Measurements from ENCODE around the gene BIRC6.

Gene BIRC6

DNA sequence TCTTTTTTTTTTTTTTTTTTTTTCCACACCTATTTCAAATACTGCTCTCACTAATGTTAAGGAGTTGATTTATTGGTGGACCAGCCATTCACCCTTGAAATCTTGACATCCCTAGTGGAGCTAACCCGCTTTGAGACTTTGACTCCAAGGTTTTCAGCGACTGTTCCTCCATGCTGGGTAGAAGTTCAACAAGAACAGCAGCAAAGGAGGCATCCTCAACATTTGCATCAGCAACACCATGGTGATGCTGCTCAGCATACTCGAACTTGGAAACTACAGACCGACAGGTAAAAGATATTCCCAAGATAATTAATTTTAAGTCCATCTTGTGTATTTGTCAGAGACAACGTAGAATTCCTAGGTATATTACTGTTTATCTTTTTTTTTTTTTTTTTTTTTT is 74.0 kb downstream of the BIRC6 start:
- Histone ChIP-seq H3K9me3 (ENCODE audit: control insufficient read depth, low read length) (no peaks in the 10 kb centered on the region), H3K4me1 (ENCODE audit: control insufficient read depth, insufficient read depth, low read length) (peaks cover under 1% of the 10 kb centered on the region), H3K4me3 (ENCODE audit: insufficient read depth, low read depth, low read length) (no peak overlapping the region), H3K27me3 (ENCODE audit: control insufficient read depth, insufficient read depth, low read length, poor library complexity, severe bottlenecking) (no peaks in the 10 kb centered on the region), H3K36me3 (ENCODE audit: control insufficient read depth, insufficient read depth, low read length) (peaks cover 3% of the 10 kb centered on the region), H3K27ac (ENCODE audit: insufficient read depth, low read depth, low read length, poor library complexity, severe bottlenecking) (no peak overlapping the region)
- WGBS, 2 experiments = 89 to 93% methylated on average over 2 to 4 of the region's 5 CpGs

DNA sequence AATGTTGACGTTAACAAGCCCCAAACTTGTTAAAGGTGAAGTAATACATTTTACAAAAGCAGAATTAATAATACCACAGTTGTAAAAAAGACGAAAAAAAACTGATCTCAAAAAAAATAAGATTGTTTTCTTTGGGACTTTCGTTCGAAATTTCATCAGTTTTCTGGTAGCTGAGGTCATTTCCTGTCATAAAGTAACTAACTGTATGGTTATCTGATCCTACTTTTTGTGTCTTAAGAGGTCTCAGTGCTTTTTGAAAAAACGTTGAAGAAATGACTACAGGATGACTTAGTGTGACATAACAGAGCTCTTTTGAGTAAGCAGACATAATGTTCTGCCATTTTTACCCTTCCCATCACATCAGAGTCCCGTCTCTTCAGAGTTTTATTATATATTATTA is 79.3 kb downstream of the BIRC6 start:
- no peaks in the 10 kb centered on the region for H3K4me1 ChIP-seq (ENCODE audit: control insufficient read depth, insufficient read depth, low read length)
- no peak overlapping the region for H3K27ac ChIP-seq (ENCODE audit: insufficient read depth, low read depth, low read length, poor library complexity, severe bottlenecking)
- H3K36me3 ChIP-seq (ENCODE audit: control insufficient read depth, insufficient read depth, low read length) = peaks cover 7% of the 10 kb centered on the region
- no peaks in the 10 kb centered on the region for H3K9me3 ChIP-seq (ENCODE audit: control insufficient read depth, low read length)
- H3K27me3 ChIP-seq (ENCODE audit: control insufficient read depth, insufficient read depth, low read length, poor library complexity, severe bottlenecking) = no peaks in the 10 kb centered on the region
- WGBS, 2 experiments = 95 to 97% methylated on average over 3 to 5 of the region's 6 CpGs
- H3K4me3 ChIP-seq (ENCODE audit: insufficient read depth, low read depth, low read length) = no peak overlapping the region

DNA sequence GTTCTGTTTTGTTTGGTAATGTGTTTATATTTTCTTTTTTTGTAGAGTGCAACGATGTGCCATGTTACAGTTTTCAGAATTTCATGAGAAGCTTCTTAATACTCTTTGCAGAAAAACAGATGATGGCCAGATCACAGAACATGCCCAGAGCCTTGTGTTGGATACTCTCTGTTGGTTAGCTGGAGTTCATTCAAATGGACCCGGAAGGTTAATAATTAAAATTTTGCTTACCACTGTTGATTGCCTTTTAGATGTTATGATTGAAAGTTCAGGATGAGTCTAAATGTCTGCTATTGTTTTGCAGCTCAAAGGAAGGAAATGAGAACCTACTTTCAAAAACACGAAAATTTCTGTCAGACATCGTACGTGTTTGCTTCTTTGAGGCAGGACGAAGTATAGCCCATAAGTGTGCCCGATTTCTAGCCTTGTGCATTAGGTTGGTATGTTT is 85.2 kb downstream of the BIRC6 start:
- no peaks in the 10 kb centered on the region for H3K4me1 ChIP-seq (ENCODE audit: control insufficient read depth, insufficient read depth, low read length)
- H3K27ac ChIP-seq (ENCODE audit: insufficient read depth, low read depth, low read length, poor library complexity, severe bottlenecking) = no peak overlapping the region
- H3K9me3 ChIP-seq (ENCODE audit: control insufficient read depth, low read length) = no peaks in the 10 kb centered on the region
- H3K36me3 ChIP-seq (ENCODE audit: control insufficient read depth, insufficient read depth, low read length) = peaks cover 28% of the 10 kb centered on the region
- H3K4me3 ChIP-seq (ENCODE audit: insufficient read depth, low read depth, low read length) = no peak overlapping the region
- 96% methylated on average over 7 of the region's 7 CpGs for WGBS, 2 experiments
- H3K27me3 ChIP-seq (ENCODE audit: control insufficient read depth, insufficient read depth, low read length, poor library complexity, severe bottlenecking) = no peaks in the 10 kb centered on the region

DNA sequence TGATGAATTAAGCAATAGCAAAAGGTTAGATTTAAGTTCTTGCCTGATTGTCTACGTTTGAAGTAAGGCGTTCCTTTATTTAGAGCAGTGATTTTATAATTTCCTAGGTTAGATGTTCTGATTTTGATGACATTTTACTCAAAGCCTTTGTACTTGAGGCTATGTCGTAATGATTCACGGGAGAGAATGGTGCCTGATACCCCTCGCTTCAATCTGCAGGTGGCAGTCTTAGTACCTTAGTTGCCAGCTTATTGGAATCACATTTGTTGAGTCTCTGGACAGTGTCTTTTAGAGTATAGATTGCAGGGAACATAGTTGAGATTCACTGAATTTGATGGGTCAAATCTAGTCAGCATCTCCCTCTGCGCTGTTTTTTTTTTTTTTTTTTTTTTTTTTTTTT is 89.5 kb downstream of the BIRC6 start:
- Histone ChIP-seq H3K27me3 (ENCODE audit: control insufficient read depth, insufficient read depth, low read length, poor library complexity, severe bottlenecking) (no peaks in the 10 kb centered on the region), H3K9me3 (ENCODE audit: control insufficient read depth, low read length) (no peaks in the 10 kb centered on the region), H3K4me1 (ENCODE audit: control insufficient read depth, insufficient read depth, low read length) (no peaks in the 10 kb centered on the region), H3K4me3 (ENCODE audit: insufficient read depth, low read depth, low read length) (no peak overlapping the region), H3K27ac (ENCODE audit: insufficient read depth, low read depth, low read length, poor library complexity, severe bottlenecking) (no peak overlapping the region), H3K36me3 (ENCODE audit: control insufficient read depth, insufficient read depth, low read length) (peaks cover 28% of the 10 kb centered on the region)
- 95 to 98% methylated on average over 5 of the region's 6 CpGs for WGBS, 2 experiments

DNA sequence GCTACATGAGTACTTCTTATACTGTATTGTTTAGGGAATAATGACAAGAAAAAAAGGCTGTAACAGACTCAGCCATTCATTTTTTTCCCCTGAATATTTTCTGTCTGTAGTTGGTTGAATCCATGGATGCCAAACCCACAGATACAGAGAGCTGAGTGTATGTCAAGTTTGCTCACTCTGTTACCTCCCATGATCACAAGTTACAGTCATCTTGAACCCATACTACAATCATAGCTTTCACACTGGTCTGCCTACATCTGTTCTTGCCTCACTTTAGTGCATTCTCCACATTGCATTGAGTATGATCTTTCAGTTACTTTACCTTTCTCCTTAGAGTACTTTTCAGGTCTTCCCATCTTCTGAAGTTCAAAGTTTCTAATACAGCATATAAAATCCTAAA is 94.0 kb downstream of the BIRC6 start:
- Histone ChIP-seq H3K36me3 (ENCODE audit: control insufficient read depth, insufficient read depth, low read length) (peaks cover 9% of the 10 kb centered on the region), H3K27me3 (ENCODE audit: control insufficient read depth, insufficient read depth, low read length, poor library complexity, severe bottlenecking) (no peaks in the 10 kb centered on the region), H3K27ac (ENCODE audit: insufficient read depth, low read depth, low read length, poor library complexity, severe bottlenecking) (no peak overlapping the region), H3K9me3 (ENCODE audit: control insufficient read depth, low read length) (no peaks in the 10 kb centered on the region), H3K4me3 (ENCODE audit: insufficient read depth, low read depth, low read length) (no peak overlapping the region), H3K4me1 (ENCODE audit: control insufficient read depth, insufficient read depth, low read length) (no peaks in the 10 kb centered on the region)

DNA sequence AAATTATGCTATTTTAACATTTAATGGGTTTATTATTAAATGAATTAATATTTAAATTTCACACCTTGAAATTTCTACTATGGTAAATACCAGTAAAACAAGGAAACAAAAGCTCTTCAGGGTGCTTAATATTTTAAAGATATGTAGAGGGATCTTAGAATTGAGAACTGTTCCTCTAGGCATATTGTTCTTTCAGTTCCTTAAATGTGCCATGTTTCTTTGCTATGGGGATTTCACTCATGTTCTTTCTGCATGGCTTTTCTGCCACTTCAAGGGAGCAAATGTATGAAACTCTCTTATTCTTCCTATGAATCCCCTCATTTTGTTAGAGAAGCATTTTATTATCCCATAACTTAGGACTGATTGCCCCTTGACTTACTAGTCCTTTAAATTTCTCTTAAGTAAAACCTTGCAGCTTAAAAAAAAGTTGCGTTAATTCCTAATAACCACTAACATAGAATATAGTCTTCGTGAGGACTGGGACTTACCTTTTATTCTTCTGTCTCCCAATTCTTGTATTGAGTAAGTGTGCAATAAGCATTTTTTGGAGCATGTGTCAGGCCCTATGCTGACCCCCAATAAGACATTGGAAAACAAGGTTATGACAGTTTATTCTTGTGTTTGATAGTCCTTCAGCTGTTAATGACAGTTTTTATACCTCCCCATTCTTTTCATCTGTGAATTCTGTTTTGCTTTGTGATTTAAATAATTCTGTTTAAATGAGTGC is 95.7 kb downstream of the BIRC6 start:
- H3K27me3 ChIP-seq (ENCODE audit: control insufficient read depth, insufficient read depth, low read length, poor library complexity, severe bottlenecking) = no peaks in the 10 kb centered on the region
- no peak overlapping the region for H3K4me3 ChIP-seq (ENCODE audit: insufficient read depth, low read depth, low read length)
- 92% methylated on average over 2 of the region's 2 CpGs for WGBS, 2 experiments
- no peak overlapping the region for H3K27ac ChIP-seq (ENCODE audit: insufficient read depth, low read depth, low read length, poor library complexity, severe bottlenecking)
- H3K36me3 ChIP-seq (ENCODE audit: control insufficient read depth, insufficient read depth, low read length) = peaks cover 5% of the 10 kb centered on the region
- no peaks in the 10 kb centered on the region for H3K4me1 ChIP-seq (ENCODE audit: control insufficient read depth, insufficient read depth, low read length)
- H3K9me3 ChIP-seq (ENCODE audit: control insufficient read depth, low read length) = no peaks in the 10 kb centered on the region

DNA sequence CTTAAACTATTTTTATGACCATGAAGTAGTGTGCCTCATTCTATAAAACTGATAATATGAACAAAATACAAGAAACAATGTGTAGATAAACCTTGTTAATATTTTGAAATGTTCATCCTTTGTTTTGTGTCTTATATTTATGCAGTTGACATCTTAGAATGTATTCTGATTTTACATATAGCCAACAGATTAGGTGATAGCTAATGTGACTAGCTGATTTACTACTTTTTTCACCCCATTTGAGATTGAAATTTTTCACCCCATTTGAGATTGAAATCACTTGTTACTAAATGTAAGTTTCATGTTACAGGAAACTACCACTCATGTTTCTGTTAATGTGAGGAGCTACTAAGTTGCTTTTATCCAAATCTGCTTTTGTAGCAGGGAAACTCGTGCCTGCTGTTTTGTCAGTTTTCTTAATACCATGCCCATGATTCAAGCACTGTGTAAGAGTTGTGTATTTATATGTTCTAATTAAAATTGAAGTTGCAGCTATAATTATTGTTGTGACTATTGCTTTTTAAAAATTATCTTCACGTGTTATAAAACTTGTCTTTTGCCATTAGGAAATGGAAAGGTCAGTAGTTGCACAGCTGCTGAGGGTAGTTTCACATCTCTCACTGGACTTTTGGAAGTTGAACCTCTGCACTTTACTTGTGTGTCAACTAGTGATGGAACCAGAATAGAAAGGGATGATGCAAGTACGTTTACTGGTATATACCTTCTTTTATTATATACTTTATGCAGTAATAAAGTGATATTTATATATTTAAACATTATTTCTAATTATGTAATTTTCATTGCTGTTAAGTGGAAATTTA is 96.6 kb downstream of the BIRC6 start:
- Histone ChIP-seq H3K4me1 (ENCODE audit: control insufficient read depth, insufficient read depth, low read length) (no peaks in the 10 kb centered on the region), H3K9me3 (ENCODE audit: control insufficient read depth, low read length) (no peaks in the 10 kb centered on the region), H3K36me3 (ENCODE audit: control insufficient read depth, insufficient read depth, low read length) (peaks cover 5% of the 10 kb centered on the region), H3K4me3 (ENCODE audit: insufficient read depth, low read depth, low read length) (no peak overlapping the region), H3K27me3 (ENCODE audit: control insufficient read depth, insufficient read depth, low read length, poor library complexity, severe bottlenecking) (no peaks in the 10 kb centered on the region), H3K27ac (ENCODE audit: insufficient read depth, low read depth, low read length, poor library complexity, severe bottlenecking) (no peak overlapping the region)
- 95 to 96% methylated on average over 2 of the region's 3 CpGs for WGBS, 2 experiments

DNA sequence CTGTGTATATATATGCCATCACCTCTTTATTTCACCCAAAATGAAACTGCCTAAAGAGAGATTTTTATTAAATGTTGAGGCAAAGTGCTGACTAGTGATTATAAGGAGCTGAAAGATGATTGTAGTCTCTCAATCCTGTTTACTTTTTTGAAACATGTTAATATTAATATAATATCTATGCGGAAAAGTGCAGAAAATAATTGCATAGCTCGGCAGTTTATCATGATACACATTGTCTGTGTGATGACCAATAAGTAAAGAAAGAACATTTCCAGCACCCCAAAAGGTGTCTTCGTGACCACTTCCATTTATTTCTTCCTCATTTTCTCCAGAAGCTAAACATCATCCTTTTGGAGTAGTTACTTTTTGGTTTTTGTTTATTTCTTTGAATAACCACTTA is 99.0 kb downstream of the BIRC6 start:
- no peaks in the 10 kb centered on the region for H3K27me3 ChIP-seq (ENCODE audit: control insufficient read depth, insufficient read depth, low read length, poor library complexity, severe bottlenecking)
- peaks cover 2% of the 10 kb centered on the region for H3K36me3 ChIP-seq (ENCODE audit: control insufficient read depth, insufficient read depth, low read length)
- H3K27ac ChIP-seq (ENCODE audit: insufficient read depth, low read depth, low read length, poor library complexity, severe bottlenecking) = no peak overlapping the region
- WGBS, 2 experiments = 83 to 93% methylated on average over 2 to 3 of the region's 3 CpGs
- H3K4me3 ChIP-seq (ENCODE audit: insufficient read depth, low read depth, low read length) = no peak overlapping the region
- H3K4me1 ChIP-seq (ENCODE audit: control insufficient read depth, insufficient read depth, low read length) = no peaks in the 10 kb centered on the region
- no peaks in the 10 kb centered on the region for H3K9me3 ChIP-seq (ENCODE audit: control insufficient read depth, low read length)

DNA sequence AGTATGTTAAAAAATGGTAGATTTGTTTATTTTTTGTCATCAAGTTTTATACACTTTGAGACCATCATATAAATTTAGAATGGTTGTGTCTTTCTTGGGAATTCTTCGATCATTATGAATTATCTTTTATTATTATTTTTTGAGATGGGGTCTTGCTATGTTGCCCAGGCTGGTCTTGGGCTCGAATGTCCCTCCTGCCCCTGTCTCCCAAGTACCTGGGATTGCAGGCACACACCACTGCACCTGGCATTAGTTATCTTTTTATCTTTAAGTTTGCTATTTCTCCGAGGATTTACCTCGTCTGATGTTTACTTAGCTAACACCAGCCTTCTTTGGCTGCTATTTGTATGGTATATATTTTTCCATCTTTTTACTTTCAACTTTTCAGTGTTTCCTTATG is 100.0 kb downstream of the BIRC6 start:
- Histone ChIP-seq H3K27ac (ENCODE audit: insufficient read depth, low read depth, low read length, poor library complexity, severe bottlenecking) (no peak overlapping the region), H3K27me3 (ENCODE audit: control insufficient read depth, insufficient read depth, low read length, poor library complexity, severe bottlenecking) (no peaks in the 10 kb centered on the region), H3K36me3 (ENCODE audit: control insufficient read depth, insufficient read depth, low read length) (no peaks in the 10 kb centered on the region), H3K4me1 (ENCODE audit: control insufficient read depth, insufficient read depth, low read length) (no peaks in the 10 kb centered on the region), H3K9me3 (ENCODE audit: control insufficient read depth, low read length) (no peaks in the 10 kb centered on the region), H3K4me3 (ENCODE audit: insufficient read depth, low read depth, low read length) (no peak overlapping the region)
- 94 to 96% methylated on average over 2 of the region's 4 CpGs for WGBS, 2 experiments

DNA sequence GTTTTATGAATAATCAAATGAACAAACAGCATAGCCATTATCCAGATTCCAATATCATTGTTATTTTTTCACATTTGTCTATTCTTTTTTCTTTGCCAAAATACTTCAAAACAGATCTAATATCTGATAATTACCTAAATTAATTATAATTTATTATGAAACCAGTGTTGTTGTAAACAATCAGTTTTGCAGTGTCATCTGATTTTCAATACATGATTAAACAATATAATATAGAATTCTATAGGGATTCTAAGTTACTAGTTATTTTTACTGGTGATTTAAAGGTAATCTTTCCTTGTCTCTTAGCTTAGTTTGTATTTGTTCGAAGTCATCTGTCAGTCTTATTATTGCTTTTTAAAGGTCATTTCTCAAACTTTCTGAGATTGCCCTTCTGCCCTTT is 101.0 kb downstream of the BIRC6 start:
- H3K36me3 ChIP-seq (ENCODE audit: control insufficient read depth, insufficient read depth, low read length) = no peaks in the 10 kb centered on the region
- no peaks in the 10 kb centered on the region for H3K27me3 ChIP-seq (ENCODE audit: control insufficient read depth, insufficient read depth, low read length, poor library complexity, severe bottlenecking)
- no peaks in the 10 kb centered on the region for H3K9me3 ChIP-seq (ENCODE audit: control insufficient read depth, low read length)
- no peak overlapping the region for H3K27ac ChIP-seq (ENCODE audit: insufficient read depth, low read depth, low read length, poor library complexity, severe bottlenecking)
- no peaks in the 10 kb centered on the region for H3K4me1 ChIP-seq (ENCODE audit: control insufficient read depth, insufficient read depth, low read length)
- 95 to 100% methylated on average over 1 of the region's 1 CpG for WGBS, 2 experiments
- H3K4me3 ChIP-seq (ENCODE audit: insufficient read depth, low read depth, low read length) = no peak overlapping the region

All from ectodermal cell (in vitro differentiated cells).